Measurements from ENCODE around the gene GNE. TPM values are rescaled to one million over a fixed set of nuclear protein-coding genes. Genes with fewer than 3 reads are reported as not detected.

Gene GNE
- total RNA-seq, 1 experiment from 2014 or later = 15.2 TPM

DNA sequence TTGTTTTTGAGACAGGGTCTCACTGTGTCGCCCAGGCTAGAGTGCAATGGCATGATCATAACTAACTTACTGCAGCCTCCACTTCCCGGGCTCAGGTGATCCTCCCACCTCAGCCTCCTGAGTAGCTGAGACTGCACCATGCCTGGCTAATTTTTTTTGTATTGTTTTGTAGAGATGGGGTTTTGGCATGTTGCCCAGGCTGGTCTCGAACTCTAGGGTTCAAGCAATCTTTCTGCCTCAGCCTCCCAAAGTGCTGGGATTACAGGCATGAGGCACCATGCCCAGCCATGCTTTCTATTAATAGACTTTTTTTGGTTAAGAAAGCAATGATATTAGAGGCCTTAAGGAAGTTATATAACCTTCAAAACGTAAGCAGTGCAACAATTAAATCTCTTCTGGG, 44.3 kb downstream of the GNE start:
- ChIA-PET CTCF (no interaction called here), POLR2A (no interaction called here)
- H3K27ac Mint-ChIP-seq (ENCODE audit: unreplicated experiment) = no peak overlapping the region
- H3K27me3 Mint-ChIP-seq (ENCODE audit: insufficient read depth, unreplicated experiment) = no peaks in the 10 kb centered on the region
- peaks cover 7% of the 10 kb centered on the region for H3K36me3 ChIP-seq (ENCODE audit: control insufficient read depth, insufficient read depth, low read length)
- H3K27me3 ChIP-seq (replicated peaks; ENCODE audit: control insufficient read depth, insufficient read depth, low read length) = no peaks in the 10 kb centered on the region
- TF ChIP-seq, protein P1, sequence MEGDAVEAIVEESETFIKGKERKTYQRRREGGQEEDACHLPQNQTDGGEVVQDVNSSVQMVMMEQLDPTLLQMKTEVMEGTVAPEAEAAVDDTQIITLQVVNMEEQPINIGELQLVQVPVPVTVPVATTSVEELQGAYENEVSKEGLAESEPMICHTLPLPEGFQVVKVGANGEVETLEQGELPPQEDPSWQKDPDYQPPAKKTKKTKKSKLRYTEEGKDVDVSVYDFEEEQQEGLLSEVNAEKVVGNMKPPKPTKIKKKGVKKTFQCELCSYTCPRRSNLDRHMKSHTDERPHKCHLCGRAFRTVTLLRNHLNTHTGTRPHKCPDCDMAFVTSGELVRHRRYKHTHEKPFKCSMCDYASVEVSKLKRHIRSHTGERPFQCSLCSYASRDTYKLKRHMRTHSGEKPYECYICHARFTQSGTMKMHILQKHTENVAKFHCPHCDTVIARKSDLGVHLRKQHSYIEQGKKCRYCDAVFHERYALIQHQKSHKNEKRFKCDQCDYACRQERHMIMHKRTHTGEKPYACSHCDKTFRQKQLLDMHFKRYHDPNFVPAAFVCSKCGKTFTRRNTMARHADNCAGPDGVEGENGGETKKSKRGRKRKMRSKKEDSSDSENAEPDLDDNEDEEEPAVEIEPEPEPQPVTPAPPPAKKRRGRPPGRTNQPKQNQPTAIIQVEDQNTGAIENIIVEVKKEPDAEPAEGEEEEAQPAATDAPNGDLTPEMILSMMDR (IDR thresholded peaks at IDR 0.05; ENCODE audit: insufficient read depth in 1 of 2, low read depth in 1 of 2, low read length in 1 of 2, severe bottlenecking in 1 of 2, unreplicated experiment in 1 of 2) = no peak
- H3K9me3 Mint-ChIP-seq (ENCODE audit: unreplicated experiment) = no peaks in the 10 kb centered on the region
- H3K4me1 ChIP-seq = no peaks in the 10 kb centered on the region
- no peaks in the 10 kb centered on the region for H3K9me3 ChIP-seq
- H3K4me3 ChIP-seq (ENCODE audit: low read depth, low read length) = no peak overlapping the region
- no peak overlapping the region for H3K4me3 Mint-ChIP-seq (ENCODE audit: unreplicated experiment)
- peaks cover 70% of the 10 kb centered on the region for H3K36me3 Mint-ChIP-seq (ENCODE audit: insufficient read depth, unreplicated experiment)
- H3K4me1 Mint-ChIP-seq (ENCODE audit: low read depth, unreplicated experiment) = peaks cover 4% of the 10 kb centered on the region
- DNase-seq = no peak
- BruUV-seq (replicated peaks) = no TSS peak
- intact Hi-C loops (cut with micrococcal nuclease; ENCODE audit: unreplicated experiment) = no loop called here

DNA sequence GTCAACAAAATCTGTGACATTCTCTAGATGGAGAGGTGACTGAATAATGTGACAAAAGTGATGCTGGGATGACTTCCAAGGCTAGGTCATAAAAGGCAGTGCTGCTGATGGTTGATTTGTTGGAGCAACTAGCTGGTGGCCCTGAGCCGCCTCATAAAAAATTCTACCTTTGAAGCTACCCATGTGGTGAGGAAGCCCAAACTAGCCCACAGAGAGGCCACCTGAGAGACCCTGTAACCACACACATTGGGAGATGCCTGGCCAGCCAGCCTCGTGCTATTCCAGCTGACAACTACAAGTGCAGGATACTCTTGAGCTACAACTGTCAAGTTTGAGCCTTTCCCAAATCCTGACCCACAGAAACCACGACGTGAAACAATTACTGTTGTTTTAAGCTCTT, 44.9 kb downstream of the GNE start:
- Histone ChIP-seq H3K9me3 (no peaks in the 10 kb centered on the region), H3K27me3 (replicated peaks; ENCODE audit: control insufficient read depth, insufficient read depth, low read length) (no peaks in the 10 kb centered on the region), H3K36me3 (ENCODE audit: control insufficient read depth, insufficient read depth, low read length) (peaks cover 7% of the 10 kb centered on the region), H3K4me1 (no peaks in the 10 kb centered on the region), H3K4me3 (ENCODE audit: low read depth, low read length) (no peak overlapping the region)
- Mint-ChIP-seq H3K4me3 (ENCODE audit: unreplicated experiment) (no peak overlapping the region), H3K27ac (ENCODE audit: unreplicated experiment) (no peak overlapping the region), H3K9me3 (ENCODE audit: unreplicated experiment) (no peaks in the 10 kb centered on the region), H3K27me3 (ENCODE audit: insufficient read depth, unreplicated experiment) (no peaks in the 10 kb centered on the region), H3K36me3 (ENCODE audit: insufficient read depth, unreplicated experiment) (peaks cover 70% of the 10 kb centered on the region), H3K4me1 (ENCODE audit: low read depth, unreplicated experiment) (peaks cover 4% of the 10 kb centered on the region)
- TF ChIP-seq, protein P1 (IDR thresholded peaks at IDR 0.05; ENCODE audit: insufficient read depth in 1 of 2, low read depth in 1 of 2, low read length in 1 of 2, severe bottlenecking in 1 of 2, unreplicated experiment in 1 of 2) = no peak
- POLR2A ChIA-PET = no interaction called here
- CTCF ChIA-PET = no interaction called here
- DNase-seq = no peak
- no TSS peak for BruUV-seq (replicated peaks)
- intact Hi-C loops (cut with micrococcal nuclease; ENCODE audit: unreplicated experiment) = no loop called here

DNA sequence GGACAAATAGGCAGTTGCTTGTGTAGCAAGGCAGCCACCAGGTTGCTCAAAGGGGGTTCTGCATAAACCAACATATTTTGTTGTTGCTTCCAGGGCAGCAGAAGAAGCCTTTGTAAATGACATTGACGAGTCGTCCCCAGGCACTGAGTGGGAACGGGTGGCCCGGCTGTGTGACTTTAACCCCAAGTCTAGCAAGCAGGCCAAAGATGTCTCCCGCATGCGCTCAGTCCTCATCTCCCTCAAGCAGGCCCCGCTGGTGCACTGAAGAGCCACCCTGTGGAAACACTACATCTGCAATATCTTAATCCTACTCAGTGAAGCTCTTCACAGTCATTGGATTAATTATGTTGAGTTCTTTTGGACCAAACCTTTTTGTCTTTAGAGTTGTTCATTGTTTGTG, 46.7 kb downstream of the GNE start:
- intact Hi-C loops (cut with micrococcal nuclease; ENCODE audit: unreplicated experiment) = no loop called here
- H3K9me3 Mint-ChIP-seq (ENCODE audit: unreplicated experiment) = no peaks in the 10 kb centered on the region
- Histone ChIP-seq H3K4me3 (ENCODE audit: low read depth, low read length) (no peak overlapping the region), H3K36me3 (ENCODE audit: control insufficient read depth, insufficient read depth, low read length) (peaks cover 13% of the 10 kb centered on the region), H3K27me3 (replicated peaks; ENCODE audit: control insufficient read depth, insufficient read depth, low read length) (no peaks in the 10 kb centered on the region), H3K9me3 (no peaks in the 10 kb centered on the region), H3K4me1 (no peaks in the 10 kb centered on the region)
- CTCF ChIA-PET = no interaction called here
- H3K4me3 Mint-ChIP-seq (ENCODE audit: unreplicated experiment) = no peak overlapping the region
- H3K27ac Mint-ChIP-seq (ENCODE audit: unreplicated experiment) = no peak overlapping the region
- TF ChIP-seq, protein P1 (IDR thresholded peaks at IDR 0.05; ENCODE audit: insufficient read depth in 1 of 2, low read depth in 1 of 2, low read length in 1 of 2, severe bottlenecking in 1 of 2, unreplicated experiment in 1 of 2) = no peak
- H3K4me1 Mint-ChIP-seq (ENCODE audit: low read depth, unreplicated experiment) = peaks cover 4% of the 10 kb centered on the region
- DNase-seq = no peak
- POLR2A ChIA-PET = no interaction called here
- H3K27me3 Mint-ChIP-seq (ENCODE audit: insufficient read depth, unreplicated experiment) = no peaks in the 10 kb centered on the region
- TSS peak; percentile 54 for BruUV-seq (replicated peaks)
- peaks cover 72% of the 10 kb centered on the region for H3K36me3 Mint-ChIP-seq (ENCODE audit: insufficient read depth, unreplicated experiment)
